RWPE2 (cell line): Measurements from ENCODE around the gene AKR1B1.
A peak's percentile ranks its signal among the peaks of the same experiment; 100 is the strongest.

Source experiments
- ATAC-seq: fragments of 200-7000 bp; cut with Tn5 transposase; 3 replicates; pipeline ENCODE4 v1.9.1; 2021; ENCODE audit warnings: low read depth
- DNase-seq: peaks from one replicate; pipeline ENCODE4 v3.0.0-alpha.2; 2020; ENCODE audit warnings: low spot score
- H3K27ac ChIP-seq: fragments of 450-650 bp; 2 replicates; pipeline ENCODE4 v1.5.1; 2017; ENCODE audit warnings: mild to moderate bottlenecking; ENCODE audit not compliant: poor library complexity, severe bottlenecking
- H3K27me3 ChIP-seq: fragments of 250-450 bp; sonication (Bioruptor Pico); 2 replicates; pipeline ENCODE4 v1.5.1; 2021; ENCODE audit warnings: mild to moderate bottlenecking, moderate library complexity; ENCODE audit not compliant: insufficient read depth, poor library complexity, severe bottlenecking
- H3K36me3 ChIP-seq: fragments of 250-450 bp; sonication (Bioruptor Pico); 2 replicates; pipeline ENCODE4 v1.5.1; 2020; ENCODE audit warnings: low read depth, mild to moderate bottlenecking, moderate library complexity
- H3K4me1 ChIP-seq: fragments of 250-450 bp; sonication (Bioruptor Pico); 2 replicates; pipeline ENCODE4 v1.5.1; 2021; ENCODE audit warnings: mild to moderate bottlenecking, moderate library complexity; ENCODE audit not compliant: insufficient read depth, poor library complexity, severe bottlenecking
- H3K4me3 ChIP-seq: fragments of 250-450 bp; sonication (Bioruptor Pico); 2 replicates; pipeline ENCODE4 v1.5.1; 2021; ENCODE audit warnings: mild to moderate bottlenecking, moderate library complexity; ENCODE audit not compliant: severe bottlenecking
- H3K9me3 ChIP-seq: fragments of 250-450 bp; sonication (Bioruptor Pico); 2 replicates; pipeline ENCODE4 v1.5.1; 2021; ENCODE audit warnings: mild to moderate bottlenecking, moderate library complexity; ENCODE audit not compliant: severe bottlenecking
- CTCF ChIP-seq: fragments of 450-650 bp; IDR thresholded peaks from one replicate; pipeline ENCODE4 v1.5.1; 2017; ENCODE audit warnings: mild to moderate bottlenecking, moderate library complexity; ENCODE audit not compliant: poor library complexity, severe bottlenecking

The AKR1B1 gene

GRCh38 chr7:134434701-134435100, 24.2 kb downstream of the AKR1B1 start:
- TF ChIP-seq CTCF = no peak
- no peak for DNase-seq
- H3K9me3 ChIP-seq = no peaks in the 10 kb centered on the region
- no peak for ATAC-seq
- peak overlapping the region; percentile 42 for H3K27ac ChIP-seq
- no peaks in the 10 kb centered on the region for H3K27me3 ChIP-seq
- no peaks in the 10 kb centered on the region for H3K36me3 ChIP-seq
- H3K4me1 ChIP-seq = peaks cover 5% of the 10 kb centered on the region
- H3K4me3 ChIP-seq = no peak overlapping the region

GRCh38 chr7:134433430-134433829, 25.5 kb downstream of the AKR1B1 start:
- Histone ChIP-seq H3K4me1 (peaks cover 5% of the 10 kb centered on the region), H3K27me3 (no peaks in the 10 kb centered on the region), H3K9me3 (no peaks in the 10 kb centered on the region), H3K4me3 (no peak overlapping the region), H3K36me3 (no peaks in the 10 kb centered on the region), H3K27ac (no peak overlapping the region)
- DNase-seq (no peak), ATAC-seq (no peak)
- no peak for TF ChIP-seq CTCF

GRCh38 chr7:134432296-134433152, 26.4 kb downstream of the AKR1B1 start:
- ATAC-seq (peak; percentile 90), DNase-seq (peak; percentile 93)
- Histone ChIP-seq H3K4me3 (peak overlapping the region; percentile 28), H3K27me3 (no peaks in the 10 kb centered on the region), H3K27ac (peak overlapping the region; percentile 59), H3K36me3 (no peaks in the 10 kb centered on the region), H3K9me3 (no peaks in the 10 kb centered on the region), H3K4me1 (peaks cover 5% of the 10 kb centered on the region)
- peak; percentile 91 for TF ChIP-seq CTCF

GRCh38 chr7:134431815-134432214, 27.1 kb downstream of the AKR1B1 start:
- ATAC-seq = no peak
- H3K36me3 ChIP-seq = no peaks in the 10 kb centered on the region
- no peaks in the 10 kb centered on the region for H3K27me3 ChIP-seq
- no peak for TF ChIP-seq CTCF
- DNase-seq = no peak
- peak overlapping the region; percentile 28 for H3K4me3 ChIP-seq
- no peaks in the 10 kb centered on the region for H3K9me3 ChIP-seq
- peaks cover 5% of the 10 kb centered on the region for H3K4me1 ChIP-seq
- H3K27ac ChIP-seq = peak overlapping the region; percentile 59

- Histone ChIP-seq H3K9me3 (no peaks in the 10 kb centered on the region), H3K4me1 (peaks cover 2% of the 10 kb centered on the region), H3K4me3 (no peak overlapping the region), H3K36me3 (no peaks in the 10 kb centered on the region), H3K27me3 (no peaks in the 10 kb centered on the region), H3K27ac (no peak overlapping the region)
- ATAC-seq = no peak
- DNase-seq = no peak
- TF ChIP-seq CTCF = no peak
These were observed 29.4 kb downstream of the AKR1B1 start for GRCh38 chr7:134429481-134429880.
